NCI-H82 treated with DMSO at 0.1 percent for 48 hours (cell line): Measurements from ENCODE around the gene TECR.
"Not testable (repeated sequence)": the region's sequence is repeated elsewhere in the genome, so short reads cannot be mapped to it uniquely, and the experiment has no call there.

ENCODE experiments used
- DNase-seq: peaks from one replicate; lab custom pipeline; 2025; ENCODE audit not compliant: unreplicated experiment; lab: John Stamatoyannopoulos, UW

The TECR gene

GRCh38 chr19:14529254-14530004 is at the start of gene TECR:
TECR (plus strand) TSS chr19:14529594; CDS start chr19:14529697, 103 bp downstream.
- DNase-seq, result peak; percentile 100

- DNase-seq, result no peak
Measured at GRCh38 chr19:14479975-14480699, 49.3 kb upstream of the TECR start.

GRCh38 chr19:14480700-14481079 is 48.7 kb upstream of the TECR start:
- DNase-seq, result no peak

GRCh38 chr19:14482172-14482941 is 47.0 kb upstream of the TECR start:
- no peak for DNase-seq

GRCh38 chr19:14487370-14488125 is 41.8 kb upstream of the TECR start:
- DNase-seq, result no peak

- no peak for DNase-seq
Measured at GRCh38 chr19:14492756-14493337, 36.5 kb upstream of the TECR start.

GRCh38 chr19:14494411-14494810 is 35.0 kb upstream of the TECR start:
- DNase-seq, result no peak

- DNase-seq, result no peak
Measured at GRCh38 chr19:14494910-14495671, 34.3 kb upstream of the TECR start.

- DNase-seq, result no peak
Measured at GRCh38 chr19:14495672-14496028, 33.7 kb upstream of the TECR start.

- peak; percentile 100 for DNase-seq
Measured at GRCh38 chr19:14496029-14496833, 33.2 kb upstream of the TECR start, which contains the start of gene GIPC1. GIPC1 (minus strand) TSS chr19:14496127; CDS start chr19:14482976, 13,151 bp downstream.

- DNase-seq, result no peak
Measured at GRCh38 chr19:14496834-14497227, 32.6 kb upstream of the TECR start.

GRCh38 chr19:14497228-14497921 is 32.0 kb upstream of the TECR start:
- DNase-seq, result no peak

GRCh38 chr19:14502334-14503092 is 26.9 kb upstream of the TECR start:
- DNase-seq, result no peak

GRCh38 chr19:14503285-14503684 is 26.1 kb upstream of the TECR start:
- no peak for DNase-seq

- DNase-seq, result not testable (repeated sequence)
Measured at GRCh38 chr19:14504575-14504974, 24.8 kb upstream of the TECR start.

GRCh38 chr19:14505488-14506239 is 23.7 kb upstream of the TECR start:
- peak; percentile 19 for DNase-seq
